A673 (cell line): ENCODE results near the gene ARF6.

Experiments used
- CTCF ChIP-seq: fragments of 300-800, 200-600 bp; sonication (generic); conservative IDR thresholded peaks from 2 replicates; pipeline ENCODE4 v1.5.1; 2017; ENCODE audit warnings: low read depth, mild to moderate bottlenecking, antibody characterized with exemption, low read length, moderate library complexity, mixed read lengths
- EZH2 ChIP-seq: fragments of 200-600 bp; sonication (generic); IDR thresholded peaks from 2 replicates; pipeline ENCODE4 v1.6.1; 2017; ENCODE audit warnings: borderline replicate concordance, low read depth, mild to moderate bottlenecking, mixed read lengths, antibody characterized with exemption, low read length; ENCODE audit not compliant: poor library complexity, severe bottlenecking

- TF ChIP-seq CTCF (no peak), EZH2 (no peak)
These were observed 13.1 kb downstream of the ARF6 start for GRCh38 chr14:49905989-49906388.
